ENCODE data around the gene UBE2E2.

- TF ChIP-seq GATA2 (IDR thresholded peaks at IDR 0.05; ENCODE audit: low read depth, low read length) (no peak), GATA3 (IDR thresholded peaks at IDR 0.05; ENCODE audit: low read depth, low read length) (no peak)
Observed at GRCh38 chr3:23519314-23520208, 316.4 kb downstream of the UBE2E2 start.

Data from SH-SY5Y (cell line).